Femur (tissue), 1 donor: ENCODE data around the gene LRGUK.
"Not testable (repeated sequence)": the region's sequence is repeated elsewhere in the genome, so short reads cannot be mapped to it uniquely, and the experiment has no call there.

Experiments
- DNase-seq: peaks from one replicate; pipeline ENCODE4 v3.0.0-alpha.2; 2017

Gene LRGUK, protein sequence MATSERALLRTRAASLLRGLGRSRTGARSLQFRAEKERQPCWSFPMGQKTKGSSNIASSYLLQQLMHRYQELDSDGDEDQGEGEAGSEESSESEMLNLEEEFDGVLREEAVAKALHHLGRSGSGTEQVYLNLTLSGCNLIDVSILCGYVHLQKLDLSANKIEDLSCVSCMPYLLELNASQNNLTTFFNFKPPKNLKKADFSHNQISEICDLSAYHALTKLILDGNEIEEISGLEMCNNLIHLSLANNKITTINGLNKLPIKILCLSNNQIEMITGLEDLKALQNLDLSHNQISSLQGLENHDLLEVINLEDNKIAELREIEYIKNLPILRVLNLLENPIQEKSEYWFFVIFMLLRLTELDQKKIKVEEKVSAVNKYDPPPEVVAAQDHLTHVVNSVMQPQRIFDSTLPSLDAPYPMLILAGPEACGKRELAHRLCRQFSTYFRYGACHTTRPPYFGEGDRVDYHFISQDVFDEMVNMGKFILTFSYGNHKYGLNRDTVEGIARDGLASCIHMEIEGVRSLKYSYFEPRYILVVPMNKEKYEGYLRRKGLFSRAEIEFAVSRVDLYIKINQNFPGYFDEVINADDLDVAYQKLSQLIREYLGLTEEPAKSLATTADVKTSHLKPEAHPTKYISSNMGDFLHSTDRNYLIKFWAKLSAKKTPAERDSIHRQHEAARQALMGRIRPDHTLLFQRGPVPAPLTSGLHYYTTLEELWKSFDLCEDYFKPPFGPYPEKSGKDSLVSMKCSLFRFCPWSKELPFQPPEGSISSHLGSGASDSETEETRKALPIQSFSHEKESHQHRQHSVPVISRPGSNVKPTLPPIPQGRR

DNA sequence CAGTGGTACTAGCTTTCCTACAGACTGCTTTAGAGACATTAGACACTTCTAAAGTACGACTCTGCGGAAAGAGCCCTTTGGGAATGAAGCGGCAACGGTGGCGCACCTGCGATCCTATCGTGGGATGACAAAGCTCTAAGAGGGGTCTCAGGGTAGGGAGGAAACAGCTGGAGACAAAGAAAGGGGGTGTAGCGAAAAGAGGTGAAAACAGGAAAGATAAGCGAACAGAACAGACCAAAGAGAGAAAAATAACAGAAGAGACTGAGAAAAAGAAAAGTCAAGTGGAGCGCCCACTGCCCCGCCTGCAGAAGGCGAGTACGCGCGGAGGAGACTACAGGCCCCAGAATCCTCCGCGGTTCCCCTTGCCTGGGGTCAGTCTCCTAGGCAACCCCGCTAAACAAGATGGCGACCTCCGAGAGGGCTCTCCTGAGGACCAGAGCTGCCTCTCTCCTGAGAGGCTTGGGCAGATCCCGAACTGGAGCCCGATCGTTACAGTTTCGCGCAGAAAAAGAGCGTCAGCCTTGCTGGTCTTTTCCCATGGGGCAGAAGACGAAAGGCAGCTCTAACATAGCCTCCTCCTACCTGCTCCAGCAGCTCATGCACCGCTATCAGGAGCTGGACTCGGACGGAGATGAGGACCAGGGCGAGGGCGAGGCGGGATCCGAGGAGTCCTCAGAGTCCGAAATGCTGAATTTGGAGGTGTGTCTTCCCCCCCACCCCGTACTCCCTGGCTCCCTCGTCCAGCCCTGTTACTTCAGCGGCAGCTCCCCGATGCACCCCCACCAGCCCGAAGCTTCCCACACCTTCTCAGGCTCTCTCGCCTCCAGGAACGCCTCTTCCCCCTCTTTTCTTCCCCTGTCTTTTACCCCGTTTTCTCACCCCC, at the start of gene LRGUK:
Gene LRGUK (plus strand): TSS at position 375 of the 883 bp plus-strand sequence. CDS start 28 bp downstream, at position 403.
- DNase-seq: peak; percentile 91

DNA sequence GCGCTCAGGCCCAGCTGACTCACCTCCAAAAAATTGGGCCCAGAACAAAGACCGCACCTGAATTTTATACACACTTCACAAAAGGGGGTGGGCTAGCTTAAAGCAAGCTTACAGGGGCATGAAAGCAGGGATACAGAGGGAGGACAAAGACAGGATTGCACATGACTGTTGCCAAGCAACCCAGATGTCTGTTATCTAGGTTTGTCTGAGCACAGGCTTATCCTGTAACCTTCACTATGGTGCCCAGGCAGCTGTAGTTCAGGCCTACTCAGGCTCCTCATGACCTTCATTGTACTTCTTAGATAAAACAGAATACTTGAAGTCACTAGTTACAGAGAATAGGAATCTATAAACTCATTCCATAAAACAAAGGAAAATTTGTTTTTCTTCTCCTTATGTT, 49.6 kb upstream of the LRGUK start:
- DNase-seq: not testable (repeated sequence)

DNA sequence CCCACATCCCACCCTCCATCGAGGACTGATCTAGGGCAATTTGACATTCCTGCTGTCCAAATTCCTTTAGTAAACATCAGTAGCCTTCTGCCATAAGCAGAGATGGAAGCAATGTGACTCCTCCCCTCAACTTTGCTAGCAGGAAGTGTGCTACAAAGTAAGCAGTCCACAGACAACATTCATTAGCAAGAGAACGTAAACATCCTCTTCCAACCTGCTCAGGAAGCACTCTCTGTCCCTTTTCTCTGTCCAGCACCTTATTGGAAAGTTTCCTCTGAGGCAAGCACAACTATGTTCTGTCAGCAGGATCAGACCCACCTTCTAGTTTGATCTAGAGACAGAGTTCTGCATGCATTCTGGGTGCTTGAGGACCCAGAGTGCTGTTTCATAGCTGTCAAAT, 48.1 kb upstream of the LRGUK start:
- no peak for DNase-seq

DNA sequence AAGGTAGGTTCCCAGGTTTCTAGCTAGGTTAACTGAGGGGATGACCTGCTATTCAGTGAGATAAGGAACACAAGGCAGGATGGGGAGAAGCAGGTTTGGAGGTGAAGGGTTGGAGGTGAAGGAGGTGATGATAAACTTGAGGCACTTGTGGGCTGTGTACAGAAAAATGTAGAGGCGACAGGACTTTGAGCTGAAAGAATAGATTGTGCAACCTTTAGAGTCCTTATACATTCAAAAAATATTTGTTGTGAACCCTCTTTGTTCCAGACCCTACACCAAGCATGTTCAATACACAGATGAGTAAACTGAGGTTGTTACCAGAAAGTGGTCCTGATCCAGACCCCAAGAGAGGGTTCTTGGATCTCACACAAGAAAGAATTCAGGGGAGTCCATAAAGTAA, 45.4 kb upstream of the LRGUK start:
- no peak for DNase-seq

DNA sequence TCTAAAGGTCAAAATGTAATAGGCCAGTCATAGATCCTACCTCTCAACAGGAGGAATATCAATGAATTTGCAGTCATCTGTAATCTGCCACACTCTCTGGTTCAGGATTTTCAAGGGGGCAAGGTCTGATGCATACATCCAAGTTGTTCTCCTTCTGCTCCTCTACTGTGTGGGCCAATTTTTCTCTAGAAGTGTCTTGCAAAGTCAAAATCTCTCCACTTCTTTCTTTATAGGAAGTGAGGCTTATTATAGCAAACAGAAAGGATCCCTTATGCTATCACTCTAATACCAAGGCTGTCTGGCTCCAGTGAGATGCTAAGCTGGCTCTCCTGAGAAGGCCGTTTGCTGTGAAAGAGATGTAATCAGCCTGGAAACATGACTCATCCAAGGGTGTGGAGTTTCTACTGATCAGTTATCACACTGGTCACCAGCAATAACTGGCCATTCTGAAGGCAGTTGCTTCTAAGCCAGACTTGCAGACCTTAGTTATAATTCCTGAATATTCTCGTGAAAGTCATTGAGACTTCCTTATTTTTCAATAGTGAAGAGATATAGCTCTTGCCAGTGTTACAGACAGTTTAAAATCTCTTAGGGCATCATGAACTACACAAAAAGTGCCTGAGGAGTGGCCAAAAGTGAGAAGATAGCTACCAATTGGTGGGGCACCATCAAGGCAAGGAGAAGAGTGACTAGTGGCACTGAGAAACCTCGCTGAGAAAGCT, 43.2 kb upstream of the LRGUK start:
- no peak for DNase-seq

DNA sequence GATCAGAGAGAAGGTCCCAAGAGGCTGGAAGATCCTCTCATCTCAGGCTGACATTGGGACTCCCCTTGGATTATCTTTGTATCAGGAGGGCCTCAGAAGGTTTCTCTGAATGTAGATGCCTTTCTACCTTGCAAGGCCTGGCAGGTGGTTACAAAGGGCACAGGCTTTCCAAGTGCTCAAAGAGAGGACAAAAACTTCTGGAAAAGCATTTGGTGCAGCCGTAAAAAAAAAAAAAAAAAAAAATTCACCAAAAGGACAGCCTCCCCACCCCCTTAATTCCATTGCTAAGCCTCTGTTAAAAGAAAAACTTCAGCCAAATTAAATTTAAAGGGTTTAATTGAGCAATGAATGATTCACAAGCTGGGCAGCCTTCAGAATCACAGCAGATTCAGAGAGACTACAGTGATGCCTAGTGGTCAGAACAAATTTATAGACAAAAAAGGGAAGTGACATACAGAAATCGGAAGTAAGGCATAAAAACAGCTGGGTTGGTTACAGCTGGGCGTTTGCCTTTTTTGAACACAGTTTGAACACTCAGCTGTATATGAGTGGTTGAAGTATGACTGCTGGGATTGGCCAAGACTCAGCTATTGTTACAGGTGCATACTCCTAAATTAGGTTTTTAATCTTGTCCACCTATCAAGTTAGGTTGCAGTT, 42.5 kb upstream of the LRGUK start:
- no peak for DNase-seq

DNA sequence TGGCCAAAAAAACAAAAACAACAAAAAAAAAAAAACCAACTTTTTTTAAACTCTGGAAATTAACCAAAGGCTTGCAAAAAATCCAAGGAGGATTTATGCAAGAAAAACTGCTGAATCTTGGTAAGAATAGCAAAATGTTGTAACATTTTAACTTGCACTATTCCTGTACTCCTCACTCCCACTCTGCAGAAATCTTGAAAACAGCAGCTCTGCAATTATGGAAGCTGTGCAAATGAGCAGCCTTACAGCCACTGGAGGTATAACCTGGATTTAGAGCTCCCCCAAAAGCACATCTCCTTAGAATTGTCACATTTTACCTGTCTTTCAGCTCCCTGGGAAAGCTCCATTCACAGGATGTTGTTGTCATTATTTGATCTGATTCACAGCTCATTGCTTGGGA, 41.8 kb upstream of the LRGUK start:
- no peak for DNase-seq

DNA sequence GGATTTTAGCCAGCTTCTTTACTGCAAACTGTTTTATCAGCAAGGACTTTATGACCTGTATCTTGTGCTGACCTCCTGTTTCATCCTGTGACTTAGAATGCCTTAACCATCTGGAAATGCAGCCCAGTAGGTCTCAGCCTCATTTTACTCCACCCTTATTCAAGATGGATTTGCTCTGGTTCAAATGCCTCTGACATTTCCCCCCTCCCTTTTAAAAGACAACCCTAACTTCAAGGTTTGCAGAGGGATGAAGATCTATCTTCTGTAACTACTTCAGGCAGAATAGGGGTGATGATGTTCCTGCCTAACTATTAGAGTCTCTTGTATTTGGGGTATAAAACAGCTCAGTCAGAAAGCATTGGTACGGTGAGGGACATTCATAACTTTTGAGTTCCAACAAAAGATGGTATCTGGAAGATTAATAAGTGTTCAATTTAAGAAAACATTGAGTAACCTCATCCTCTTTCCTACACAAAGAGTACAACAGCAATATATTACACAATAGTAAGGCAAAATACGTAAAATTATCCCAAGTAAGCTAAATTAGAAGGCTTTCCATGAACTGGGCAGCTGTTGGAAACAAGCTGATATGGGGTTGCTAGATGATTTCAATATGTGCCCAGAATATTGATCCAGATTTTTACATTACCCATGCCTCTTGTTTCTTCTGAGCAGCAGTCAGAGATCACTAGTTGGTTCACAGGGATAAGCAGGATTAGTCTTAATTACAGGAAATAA, 40.0 kb upstream of the LRGUK start:
- no peak for DNase-seq

DNA sequence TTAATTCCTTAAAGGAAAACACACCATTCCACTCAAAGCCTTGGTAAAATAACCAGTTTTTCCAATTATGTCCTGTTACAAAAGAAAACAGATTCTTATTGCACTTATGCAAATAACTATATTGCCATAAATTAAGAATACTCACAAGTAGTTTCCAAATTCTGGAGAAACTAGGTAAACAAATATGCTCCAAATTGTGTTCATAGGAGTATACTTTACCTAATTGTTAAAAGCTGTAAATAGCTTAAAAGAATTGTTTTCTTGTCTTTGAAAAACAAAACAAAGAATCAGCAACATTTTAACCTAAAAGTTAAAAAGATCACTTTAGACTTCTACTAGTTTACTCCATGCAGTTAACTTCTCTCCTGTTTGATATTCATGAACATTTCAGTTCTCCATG, 38.9 kb upstream of the LRGUK start:
- no peak for DNase-seq

DNA sequence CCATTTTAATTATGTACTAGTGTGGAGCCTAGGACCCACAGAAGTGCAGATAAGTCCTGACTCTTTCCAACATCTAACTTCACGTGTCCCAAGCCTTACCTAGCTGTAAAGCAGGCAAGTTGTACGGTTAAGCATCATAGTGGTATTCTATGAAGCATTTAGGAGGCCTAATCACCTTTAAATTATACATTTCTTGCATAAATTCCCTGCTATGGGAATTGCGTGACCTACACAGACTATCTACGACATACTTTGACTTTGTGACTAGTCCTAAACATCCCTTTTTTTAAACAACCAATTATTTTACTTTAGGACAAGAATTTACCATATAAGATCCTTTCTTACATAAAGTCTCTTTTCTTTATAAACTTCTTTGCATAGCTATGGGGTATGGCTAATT, 37.7 kb upstream of the LRGUK start:
- DNase-seq: no peak

DNA sequence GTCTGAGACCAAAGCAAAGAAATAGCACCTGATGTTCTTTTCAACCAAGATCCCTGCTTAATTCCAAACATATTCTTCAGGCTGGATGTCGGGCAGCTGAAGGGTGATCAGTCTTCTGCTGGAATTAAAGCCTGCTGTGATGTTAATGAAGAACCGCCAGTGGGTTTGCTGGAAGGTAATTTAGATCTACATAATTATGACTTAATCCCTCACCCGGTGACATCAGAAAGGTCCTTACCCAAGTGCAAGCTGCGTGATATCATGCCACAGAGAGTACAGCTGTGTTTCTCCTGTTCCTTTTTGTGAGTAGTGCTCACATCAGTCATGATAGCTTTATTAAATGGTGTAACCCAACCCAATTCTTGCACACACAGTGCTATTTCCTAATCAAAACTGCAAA, 29.1 kb upstream of the LRGUK start:
- no peak for DNase-seq

DNA sequence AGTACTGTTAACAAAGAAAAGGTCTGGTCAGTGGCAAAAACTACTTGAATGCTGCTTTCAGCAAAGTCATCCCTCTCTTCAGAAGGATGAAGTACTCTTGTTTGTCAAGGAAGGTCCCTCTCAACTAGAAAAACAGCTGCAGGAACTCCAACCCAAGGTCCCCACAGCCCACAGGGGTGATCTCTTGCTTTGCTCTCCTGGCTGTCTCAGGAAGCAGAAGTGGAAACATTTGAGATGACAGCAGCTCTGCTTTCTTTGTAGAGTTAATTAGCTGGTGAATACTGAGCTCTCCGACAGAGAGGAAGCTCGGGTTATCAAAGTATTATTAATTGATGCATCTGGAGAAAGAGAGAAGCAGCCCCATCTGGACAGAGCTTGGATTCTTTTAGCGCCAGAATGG, 25.4 kb upstream of the LRGUK start:
- peak; percentile 22 for DNase-seq

DNA sequence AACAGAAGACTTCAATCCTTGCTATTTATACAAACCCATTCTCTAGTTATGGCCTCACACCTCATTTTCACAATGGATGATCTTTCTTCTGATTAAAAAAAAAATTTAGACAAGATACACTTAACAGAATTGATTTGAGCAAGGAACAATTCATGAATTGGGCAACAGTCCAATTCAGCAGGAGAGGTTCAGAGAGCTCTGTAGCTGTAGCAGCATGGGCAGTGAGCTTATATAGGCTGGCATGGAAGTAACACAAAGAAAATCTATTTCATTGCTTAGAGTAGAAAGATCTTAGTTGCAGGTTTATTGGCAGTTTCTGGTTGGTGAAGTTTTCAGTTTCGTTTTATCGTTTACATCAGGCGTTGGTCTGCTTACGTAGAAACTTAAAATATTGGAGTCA, 23.0 kb upstream of the LRGUK start:
- DNase-seq: no peak

DNA sequence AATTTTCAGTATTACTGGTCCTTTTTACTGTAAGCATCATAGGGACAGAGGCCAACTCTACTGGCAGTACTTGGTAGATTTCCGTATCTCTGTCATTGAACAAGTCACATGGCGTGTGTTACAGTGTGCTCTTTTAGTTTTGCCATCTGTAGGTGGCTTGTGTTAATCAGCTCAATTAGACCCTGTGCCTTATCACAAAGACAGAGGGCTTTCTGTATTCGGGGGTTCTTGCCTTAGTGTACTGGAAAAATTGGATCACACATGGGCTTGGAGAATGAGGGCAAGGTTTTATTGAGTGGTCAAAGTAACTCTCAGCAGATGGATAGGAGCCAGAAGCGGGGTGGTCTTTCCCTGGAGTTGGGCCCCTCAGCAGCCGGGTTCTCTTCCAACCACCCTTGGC, 21.3 kb upstream of the LRGUK start:
- DNase-seq: no peak

DNA sequence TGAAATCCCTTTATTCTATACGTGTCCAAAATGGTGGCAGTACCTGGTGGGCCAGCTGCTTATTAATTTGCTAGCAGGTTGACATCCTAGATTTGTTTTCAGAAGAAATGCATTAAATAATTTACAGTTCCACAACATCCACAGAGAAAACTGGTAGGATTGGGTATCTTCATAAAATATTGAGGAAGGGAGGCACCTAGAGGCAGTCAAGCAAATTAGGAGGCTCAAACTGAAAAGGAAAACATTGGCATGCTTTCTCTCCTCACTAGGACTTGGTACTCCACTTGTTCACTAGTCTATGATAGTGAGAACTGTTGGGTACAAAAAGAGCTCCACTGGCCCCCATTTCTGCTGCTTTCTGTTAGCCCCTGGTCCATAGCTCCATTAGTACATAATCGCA, 18.3 kb upstream of the LRGUK start:
- DNase-seq: no peak

DNA sequence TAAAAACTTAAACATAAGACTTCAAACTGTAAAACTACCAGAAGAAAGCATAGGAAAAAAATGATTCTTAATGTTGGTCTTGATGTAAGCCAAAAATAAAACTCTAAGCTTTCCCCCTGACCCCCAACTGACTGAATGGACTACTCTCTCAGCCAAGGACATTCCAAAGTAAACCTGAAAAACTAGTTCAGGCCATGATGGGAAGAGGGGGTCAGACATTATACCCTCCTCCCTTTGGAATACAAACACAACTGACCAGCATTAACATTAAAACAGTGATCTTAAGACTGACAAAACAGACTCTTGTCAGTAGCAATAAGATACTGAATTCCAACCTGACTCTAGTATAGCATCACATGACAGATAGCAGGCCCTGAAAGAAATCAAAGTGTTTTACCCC, 13.5 kb upstream of the LRGUK start:
- no peak for DNase-seq

DNA sequence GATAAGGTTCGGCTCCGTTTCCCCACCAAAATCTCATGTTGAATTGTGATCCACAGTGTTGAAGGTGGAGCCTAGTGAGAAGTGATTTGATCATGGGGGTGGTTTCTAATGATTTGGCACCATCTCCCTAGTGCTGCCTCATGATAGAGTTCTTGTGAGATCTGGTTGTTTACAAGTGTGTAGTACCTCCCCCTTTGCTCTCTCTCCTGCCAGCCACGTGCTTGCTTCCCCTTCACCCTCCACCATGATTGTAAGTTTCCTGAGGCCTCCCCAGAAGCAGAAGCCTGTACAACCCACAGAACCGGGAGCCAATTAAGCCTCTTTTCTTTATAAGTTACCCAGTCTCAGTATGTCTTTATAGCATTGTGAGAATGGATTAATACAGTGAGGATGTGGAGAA, 12.1 kb upstream of the LRGUK start:
- no peak for DNase-seq

DNA sequence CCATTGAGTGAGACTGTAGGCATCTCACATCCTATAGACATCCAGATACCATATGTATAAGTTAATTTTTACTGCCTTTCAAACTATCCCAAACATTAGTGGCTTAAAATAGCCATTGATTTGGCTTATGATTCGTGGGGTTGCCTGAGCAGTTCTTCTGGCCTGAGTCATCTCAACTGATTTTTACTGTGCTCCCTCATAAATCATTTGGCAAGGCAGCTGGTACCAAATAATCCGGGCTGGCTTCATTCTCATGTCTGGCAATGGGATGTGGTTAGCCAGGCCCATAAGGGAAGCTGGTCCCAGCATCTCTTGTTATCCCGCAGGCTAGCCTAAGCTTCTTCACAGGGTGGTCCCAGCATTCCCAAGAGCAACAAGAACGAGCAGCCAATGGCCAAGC, 6.7 kb upstream of the LRGUK start:
- DNase-seq: no peak

DNA sequence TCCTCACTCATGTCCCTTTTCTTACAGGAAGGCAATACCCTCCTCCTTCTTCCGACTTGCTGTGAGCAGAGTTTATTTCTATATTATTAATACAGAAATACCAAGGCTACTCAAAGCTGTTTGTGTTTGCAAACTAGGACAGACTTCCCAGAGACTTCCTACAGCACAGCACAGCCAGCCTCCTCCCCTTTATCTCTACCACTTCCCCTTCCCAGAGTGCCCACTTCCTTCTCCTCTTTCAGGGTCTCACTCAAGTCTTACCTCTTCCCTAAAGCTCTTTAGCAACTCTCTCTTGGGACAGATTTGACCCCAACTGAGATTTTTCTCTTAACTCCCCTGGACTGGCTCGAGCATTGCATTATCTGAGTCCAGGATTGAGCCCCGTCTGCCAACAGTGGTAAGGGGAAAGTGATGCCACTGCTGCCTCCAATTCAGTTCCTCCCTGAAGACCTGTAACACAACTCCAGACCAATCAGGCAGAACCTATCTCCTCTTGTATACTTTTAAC, 5.5 kb upstream of the LRGUK start:
- DNase-seq: no peak

DNA sequence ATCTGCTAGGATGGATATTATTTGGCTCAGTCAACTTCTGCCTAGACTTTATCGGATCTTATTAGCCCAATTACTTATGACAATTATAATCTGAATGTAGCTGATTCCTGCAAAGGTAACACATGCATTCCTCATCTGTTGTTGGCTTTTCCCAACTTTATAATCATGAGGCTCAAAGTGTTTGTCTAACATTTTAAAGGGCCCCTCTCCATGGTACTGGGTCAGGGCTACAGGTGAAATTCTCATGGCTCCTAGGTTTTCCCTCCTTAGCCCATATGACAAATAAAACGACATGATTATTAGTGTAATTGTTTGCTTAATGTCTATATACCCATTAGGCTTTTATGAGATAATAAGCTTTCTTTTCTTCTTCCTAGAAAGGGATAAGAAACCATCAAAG, 4.2 kb upstream of the LRGUK start:
- DNase-seq: no peak

DNA sequence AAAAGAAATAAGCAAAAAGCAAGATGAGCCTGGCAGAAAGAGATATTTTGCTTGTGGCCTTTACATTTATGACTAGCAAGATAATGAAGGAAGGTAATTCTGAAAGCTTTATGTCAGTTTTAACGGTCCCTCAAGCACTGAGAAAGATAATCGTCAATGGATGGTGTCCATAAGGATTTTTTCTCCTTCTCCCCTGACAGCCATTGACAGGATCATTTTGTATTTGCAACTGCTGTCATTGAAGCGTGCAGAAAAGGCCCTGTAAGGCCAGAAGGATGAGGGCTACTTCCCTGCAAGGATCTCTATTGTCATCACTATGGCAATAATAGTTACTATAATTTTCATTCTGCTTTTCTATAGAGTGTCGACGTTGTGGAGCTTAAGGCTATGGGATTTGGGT, 994 bp upstream of the LRGUK start:
- no peak for DNase-seq
